ENCODE data around the gene ADORA2B. TPM values are rescaled to one million over a fixed set of nuclear protein-coding genes. Genes with fewer than 3 reads are reported as not detected.
A peak's percentile ranks its signal among the peaks of the same experiment; 100 is the strongest.

The ADORA2B gene
- polyA plus RNA-seq, 1 of the 3 experiments (the other 2 are of a cell fraction) = 12.6 TPM

- TF ChIP-seq PBX3 (IDR thresholded peaks at IDR 0.05) (no peak), FOXM1 (IDR thresholded peaks at IDR 0.05; ENCODE audit: low read depth) (no peak), ELF1 (IDR thresholded peaks at IDR 0.05) (no peak), CTCF (IDR thresholded peaks at IDR 0.05) (no peak), NRF1 (IDR thresholded peaks at IDR 0.05; ENCODE audit: low read depth, low read length) (no peak), TEAD4 (IDR thresholded peaks at IDR 0.05; ENCODE audit: borderline replicate concordance, insufficient read depth) (no peak), JUND (IDR thresholded peaks at IDR 0.05) (no peak), EP300 (IDR thresholded peaks at IDR 0.05; ENCODE audit: borderline replicate concordance in 1 of 2, low read depth in 1 of 2, low read length in 1 of 2) (no peak), FOSL2 (IDR thresholded peaks at IDR 0.05; ENCODE audit: borderline replicate concordance, low read depth) (no peak)
Observed at GRCh38 chr17:15943971-15944758, 765 bp upstream of the ADORA2B start (continued).

- Histone ChIP-seq H3K27me3 (ENCODE audit: insufficient read depth) (no peaks in the 10 kb centered on the region), H3K9ac (peak overlapping the region; percentile 73), H3F3A (replicated peaks; ENCODE audit: insufficient read depth) (no peaks in the 10 kb centered on the region), H3K79me2 (ENCODE audit: insufficient read depth) (no peaks in the 10 kb centered on the region), H4K20me1 (ENCODE audit: insufficient read depth) (no peaks in the 10 kb centered on the region), H3K36me3 (replicated peaks in 1 of 2; ENCODE audit: control insufficient read depth in 1 of 2, insufficient read depth in 2 of 2, low read length in 1 of 2) (no peaks in the 10 kb centered on the region), H3K4me1 (ENCODE audit: control insufficient read depth in 1 of 2, insufficient read depth in 2 of 2, low read depth in 1 of 2, low read length in 1 of 2) (peaks cover 0 to 7% of the 10 kb centered on the region in 2 experiments; a peak in 1 of 4 replicates), H3K4me3 (ENCODE audit: low read depth in 2 of 2, low read length in 1 of 2) (peak overlapping the region; percentile 57 to 71), H2AFZ (ENCODE audit: low read depth) (peak overlapping the region; percentile 91), H3K9me2 (no peaks in the 10 kb centered on the region), H3K4me2 (peak overlapping the region; percentile 95), H3K9me3 (no peaks in the 10 kb centered on the region), H3K27ac (ENCODE audit: low read depth in 2 of 2, low read length in 1 of 2) (no peak overlapping the region)
- DNase-seq = peak; percentile 62
- WGBS (ENCODE audit: low lambda C conversion rate) = 52% methylated on average over 15 of the region's 64 CpGs
- CTCF ChIA-PET = interaction anchor here (0.6 to 4.0 kb wide), 20 partner anchors 7 to 118 kb away, joined by 3 to 42 read pairs (median 5); partner anchors contain the start of genes TTC19 and ZSWIM7
- POLR2A ChIA-PET = interaction anchor here (1.0 kb wide), 1 partner anchor 54 kb away, joined by 3 read pairs; the partner anchor contains the start of genes TTC19 and ZSWIM7
- TF ChIP-seq TEAD4 (IDR thresholded peaks at IDR 0.05; ENCODE audit: borderline replicate concordance, insufficient read depth) (no peak), MAX (IDR thresholded peaks at IDR 0.05; ENCODE audit: low read depth) (no peak), FOXM1 (IDR thresholded peaks at IDR 0.05; ENCODE audit: low read depth) (no peak), CHD2 (IDR thresholded peaks at IDR 0.05; ENCODE audit: low read length, partially characterized antibody) (no peak), EP300 (IDR thresholded peaks at IDR 0.05; ENCODE audit: borderline replicate concordance in 1 of 2, low read depth in 1 of 2, low read length in 1 of 2) (no peak), MXI1 (IDR thresholded peaks at IDR 0.05; ENCODE audit: low read depth, low read length) (no peak), NFIC (IDR thresholded peaks at IDR 0.05; ENCODE audit: borderline replicate concordance) (no peak), PBX3 (IDR thresholded peaks at IDR 0.05) (no peak), EZH2phosphoT487 (IDR thresholded peaks at IDR 0.05; ENCODE audit: borderline replicate concordance, low read depth) (no peak), RCOR1 (IDR thresholded peaks at IDR 0.05; ENCODE audit: low read length) (no peak), TAF1 (IDR thresholded peaks at IDR 0.05; ENCODE audit: borderline replicate concordance, low read depth, low read length) (no peak), FOSL2 (IDR thresholded peaks at IDR 0.05; ENCODE audit: borderline replicate concordance, low read depth) (no peak), SIN3A (IDR thresholded peaks at IDR 0.05; ENCODE audit: borderline replicate concordance, low read depth, low read length) (no peak), USF2 (IDR thresholded peaks at IDR 0.05; ENCODE audit: borderline replicate concordance, low read depth, low read length) (no peak), RFX5 (IDR thresholded peaks at IDR 0.05; ENCODE audit: low read length) (no peak), IRF3 (IDR thresholded peaks at IDR 0.05; ENCODE audit: low read depth, low read length) (no peak), RAD21 (IDR thresholded peaks at IDR 0.05; ENCODE audit: low read length) (no peak), GATA2 (CRISPR knock-in tag; IDR thresholded peaks at IDR 0.05) (no peak)
Observed at GRCh38 chr17:15945527-15946191, 729 bp downstream of the ADORA2B start.
